ENCODE results near the gene OTUD3.

GRCh38 chr1:19942088-19942487 is 59.9 kb downstream of the OTUD3 start:
- no peak for TF ChIP-seq CTCF (IDR thresholded peaks at IDR 0.05)
- TF ChIP-seq TEAD4 (IDR thresholded peaks at IDR 0.05; ENCODE audit: borderline replicate concordance, insufficient read depth), result no peak
- no peak for TF ChIP-seq REST (IDR thresholded peaks at IDR 0.05; ENCODE audit: low read depth, low read length)
- TF ChIP-seq TAF1 (IDR thresholded peaks at IDR 0.05; ENCODE audit: borderline replicate concordance, low read depth, low read length), result no peak
- TF ChIP-seq RXRA (IDR thresholded peaks at IDR 0.05; ENCODE audit: borderline replicate concordance, low read depth), result no peak
- TF ChIP-seq EP300 (IDR thresholded peaks at IDR 0.05; ENCODE audit: borderline replicate concordance in 1 of 2, low read depth in 1 of 2, low read length in 1 of 2), result no peak
- TF ChIP-seq RCOR1 (IDR thresholded peaks at IDR 0.05; ENCODE audit: low read length), result no peak
- TF ChIP-seq USF1 (IDR thresholded peaks at IDR 0.05; ENCODE audit: borderline replicate concordance, low read depth), result no peak
- TF ChIP-seq POLR2AphosphoS5 (IDR thresholded peaks at IDR 0.05; ENCODE audit: low read depth, low read length), result no peak
- no peak for TF ChIP-seq RAD21 (IDR thresholded peaks at IDR 0.05; ENCODE audit: low read length)

Data from SK-N-SH (cell line).